Measurements from ENCODE around the gene CCDC8.

DNA sequence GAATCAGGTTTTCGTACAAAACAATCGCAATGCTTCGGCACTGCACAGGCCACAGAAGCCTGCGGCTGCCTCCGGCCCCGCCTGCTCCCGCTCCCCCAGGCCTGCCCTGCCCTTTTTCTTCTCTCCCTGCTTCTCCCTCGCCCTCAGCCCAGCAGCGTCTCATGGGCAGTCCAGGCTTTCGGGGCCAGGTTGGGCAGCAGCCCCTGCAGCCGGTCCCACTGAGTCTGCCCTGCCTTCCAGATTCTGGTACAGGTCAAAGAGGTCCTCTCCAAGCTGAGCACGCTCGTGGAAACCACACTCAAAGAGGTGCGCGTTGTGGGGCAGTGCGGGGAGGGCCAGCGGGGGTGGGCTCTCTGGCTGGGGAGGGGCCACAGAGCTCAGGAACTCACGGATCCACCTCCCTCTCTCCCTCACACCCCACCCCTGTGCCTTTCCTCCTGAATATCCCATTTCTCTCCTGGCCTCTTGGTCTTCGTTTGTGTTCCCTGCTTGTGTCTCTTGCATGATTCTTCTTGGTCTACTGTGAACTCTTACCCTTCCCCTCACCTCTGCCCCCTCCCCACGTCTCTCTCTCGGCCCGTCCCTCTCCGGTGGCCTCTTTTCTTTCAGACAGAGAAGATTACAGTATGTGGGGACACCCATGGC is 30.1 kb downstream of the CCDC8 start:
- TF ChIP-seq, protein P1, sequence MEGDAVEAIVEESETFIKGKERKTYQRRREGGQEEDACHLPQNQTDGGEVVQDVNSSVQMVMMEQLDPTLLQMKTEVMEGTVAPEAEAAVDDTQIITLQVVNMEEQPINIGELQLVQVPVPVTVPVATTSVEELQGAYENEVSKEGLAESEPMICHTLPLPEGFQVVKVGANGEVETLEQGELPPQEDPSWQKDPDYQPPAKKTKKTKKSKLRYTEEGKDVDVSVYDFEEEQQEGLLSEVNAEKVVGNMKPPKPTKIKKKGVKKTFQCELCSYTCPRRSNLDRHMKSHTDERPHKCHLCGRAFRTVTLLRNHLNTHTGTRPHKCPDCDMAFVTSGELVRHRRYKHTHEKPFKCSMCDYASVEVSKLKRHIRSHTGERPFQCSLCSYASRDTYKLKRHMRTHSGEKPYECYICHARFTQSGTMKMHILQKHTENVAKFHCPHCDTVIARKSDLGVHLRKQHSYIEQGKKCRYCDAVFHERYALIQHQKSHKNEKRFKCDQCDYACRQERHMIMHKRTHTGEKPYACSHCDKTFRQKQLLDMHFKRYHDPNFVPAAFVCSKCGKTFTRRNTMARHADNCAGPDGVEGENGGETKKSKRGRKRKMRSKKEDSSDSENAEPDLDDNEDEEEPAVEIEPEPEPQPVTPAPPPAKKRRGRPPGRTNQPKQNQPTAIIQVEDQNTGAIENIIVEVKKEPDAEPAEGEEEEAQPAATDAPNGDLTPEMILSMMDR (IDR thresholded peaks at IDR 0.05): no peak
- TF ChIP-seq POLR2A (IDR thresholded peaks at IDR 0.05) (no peak), POLR2AphosphoS5 (IDR thresholded peaks at IDR 0.05) (no peak)
